Astrocyte (in vitro differentiated cells and primary cell): ENCODE measurements around the gene CBARP. TPM values are rescaled to one million over a fixed set of nuclear protein-coding genes. Genes with fewer than 3 reads are reported as not detected.
A peak's percentile ranks its signal among the peaks of the same experiment; 100 is the strongest.

ENCODE experiments used
- DNase-seq: peaks from one replicate; pipeline ENCODE4 v3.0.0-alpha.2; 2010; ENCODE audit warnings: low read depth
- FAIRE-seq: peaks from 2 replicates; lab custom pipeline; 2011; peaks lifted over from hg19 to GRCh38; lab: Jason Lieb, UNC
- H2AFZ ChIP-seq: 2 replicates; pipeline ENCODE4 v1.6.0; 2012; ENCODE audit warnings: low read depth, low read length, inconsistent platforms
- H3K27ac ChIP-seq: 2 replicates; pipeline ENCODE4 v1.5.1; 2011; ENCODE audit warnings: low read depth, low read length, inconsistent platforms
- H3K27me3 ChIP-seq: 2 replicates; pipeline ENCODE4 v1.6.0; 2011; ENCODE audit warnings: low read length, inconsistent platforms; ENCODE audit not compliant: insufficient read depth
- H3K36me3 ChIP-seq: 2 replicates; pipeline ENCODE4 v1.5.1; 2011; ENCODE audit warnings: low read length, inconsistent platforms; ENCODE audit not compliant: insufficient read depth
- H3K4me1 ChIP-seq: 2 replicates; pipeline ENCODE4 v1.5.1; 2011; ENCODE audit warnings: low read length, inconsistent platforms; ENCODE audit not compliant: insufficient read depth
- H3K4me2 ChIP-seq: 2 replicates; pipeline ENCODE4 v1.6.0; 2012; ENCODE audit warnings: low read length, inconsistent platforms
- H3K4me3 ChIP-seq: 2 replicates; pipeline ENCODE4 v1.5.1; 2011; ENCODE audit warnings: low read depth, mild to moderate bottlenecking, low read length, inconsistent platforms; ENCODE audit not compliant: insufficient read depth
- H3K79me2 ChIP-seq: 2 replicates; pipeline ENCODE4 v1.6.0; 2012; ENCODE audit warnings: mild to moderate bottlenecking, low read length, inconsistent platforms; ENCODE audit not compliant: insufficient read depth
- H3K9ac ChIP-seq: 2 replicates; pipeline ENCODE4 v1.6.0; 2012; ENCODE audit warnings: mild to moderate bottlenecking, low read length, inconsistent platforms
- H3K9me3 ChIP-seq: 2 replicates; pipeline ENCODE4 v1.5.1; 2012; ENCODE audit warnings: low read depth, mild to moderate bottlenecking, low read length, inconsistent platforms; ENCODE audit not compliant: insufficient read depth
- H4K20me1 ChIP-seq: 2 replicates; pipeline ENCODE4 v1.6.0; 2012; ENCODE audit warnings: low read length, inconsistent platforms; ENCODE audit not compliant: insufficient read depth
- H3K27ac Mint-ChIP-seq: one replicate; pipeline ENCODE4 v1.8.0; 2021; ENCODE audit warnings: mild to moderate bottlenecking, mixed read lengths; ENCODE audit not compliant: unreplicated experiment
- H3K27me3 Mint-ChIP-seq: one replicate; pipeline ENCODE4 v1.8.0; 2021; ENCODE audit warnings: low read depth, mixed read lengths; ENCODE audit not compliant: unreplicated experiment
- H3K36me3 Mint-ChIP-seq: one replicate; pipeline ENCODE4 v1.8.0; 2021; ENCODE audit warnings: low read depth, mixed read lengths; ENCODE audit not compliant: unreplicated experiment
- H3K4me1 Mint-ChIP-seq: one replicate; pipeline ENCODE4 v1.8.0; 2021; ENCODE audit warnings: low read depth, mixed read lengths; ENCODE audit not compliant: unreplicated experiment
- H3K4me3 Mint-ChIP-seq: one replicate; pipeline ENCODE4 v1.8.0; 2021; ENCODE audit warnings: mild to moderate bottlenecking, moderate library complexity, mixed read lengths; ENCODE audit not compliant: unreplicated experiment
- H3K9me3 Mint-ChIP-seq: one replicate; pipeline ENCODE4 v1.8.0; 2021; ENCODE audit warnings: mild to moderate bottlenecking, mixed read lengths; ENCODE audit not compliant: unreplicated experiment
- CTCF ChIP-seq: IDR thresholded peaks from 2 replicates; pipeline ENCODE4 v1.5.1; 2011; ENCODE audit warnings: low read depth, mild to moderate bottlenecking, inconsistent platforms, low read length, moderate library complexity; ENCODE audit not compliant: insufficient read depth
- EZH2 ChIP-seq: IDR thresholded peaks from 2 replicates; pipeline ENCODE4 v1.6.1; 2012; ENCODE audit warnings: mild to moderate bottlenecking, low read length, inconsistent platforms; ENCODE audit not compliant: insufficient read depth
- total RNA-seq: library from RNA; stranded (reverse); gene quantifications from 2 replicates; pipeline ENCODE4 v1.2.1, GENCODE V29; 2021

The CBARP gene
- total RNA-seq, 1 donor from 2014 or later: 19.8 TPM

- Histone ChIP-seq H3K4me3 (no peak overlapping the region), H3K27ac (no peak overlapping the region), H3K4me1 (peaks cover 2% of the 10 kb centered on the region), H2AFZ (no peak overlapping the region), H4K20me1 (peaks cover 23% of the 10 kb centered on the region), H3K4me2 (no peak overlapping the region), H3K9me3 (no peaks in the 10 kb centered on the region), H3K9ac (no peak overlapping the region), H3K79me2 (peaks cover 2% of the 10 kb centered on the region), H3K27me3 (peaks cover 21% of the 10 kb centered on the region), H3K36me3 (no peaks in the 10 kb centered on the region)
- FAIRE-seq: no peak
- H3K4me3 Mint-ChIP-seq: peak overlapping the region; percentile 74
- H3K36me3 Mint-ChIP-seq: peaks cover 4% of the 10 kb centered on the region
- no peak overlapping the region for H3K27ac Mint-ChIP-seq
- peaks cover 6% of the 10 kb centered on the region for H3K27me3 Mint-ChIP-seq
- no peak for DNase-seq
- H3K9me3 Mint-ChIP-seq: no peaks in the 10 kb centered on the region
- peaks cover 1% of the 10 kb centered on the region for H3K4me1 Mint-ChIP-seq
- TF ChIP-seq CTCF (no peak), EZH2 (no peak)
Measured at GRCh38 chr19:1284293-1284978, 46.6 kb upstream of the CBARP start.

GRCh38 chr19:1283917-1284292 is 46.1 kb upstream of the CBARP start:
- H3K4me3 Mint-ChIP-seq: no peak overlapping the region

More at GRCh38 chr19:1283917-1284292, 46.1 kb upstream of the CBARP start:
- peaks cover 4% of the 10 kb centered on the region for H3K36me3 Mint-ChIP-seq
- H3K27ac Mint-ChIP-seq: no peak overlapping the region
- H3K36me3 ChIP-seq: peaks cover 2% of the 10 kb centered on the region
- H3K9ac ChIP-seq: no peak overlapping the region
- no peak for DNase-seq
- H3K4me1 ChIP-seq: peaks cover 2% of the 10 kb centered on the region
- no peak overlapping the region for H3K4me3 ChIP-seq
- H4K20me1 ChIP-seq: peaks cover 28% of the 10 kb centered on the region
- no peak overlapping the region for H2AFZ ChIP-seq
- peaks cover 6% of the 10 kb centered on the region for H3K27me3 Mint-ChIP-seq
- FAIRE-seq: no peak
- H3K9me3 Mint-ChIP-seq: no peaks in the 10 kb centered on the region
- H3K79me2 ChIP-seq: peaks cover 2% of the 10 kb centered on the region
- TF ChIP-seq EZH2: no peak
- TF ChIP-seq CTCF: no peak
- H3K4me1 Mint-ChIP-seq: peaks cover 1% of the 10 kb centered on the region
- H3K4me2 ChIP-seq: no peak overlapping the region
- no peaks in the 10 kb centered on the region for H3K9me3 ChIP-seq
- peaks cover 21% of the 10 kb centered on the region for H3K27me3 ChIP-seq
- no peak overlapping the region for H3K27ac ChIP-seq
